Osteoblast (primary cell): ENCODE results near the gene HCN2. TPM values are rescaled to one million over a fixed set of nuclear protein-coding genes. Genes with fewer than 3 reads are reported as not detected.

Source experiments
- DNase-seq: peaks from one replicate; pipeline ENCODE4 v3.0.0; 2011; ENCODE audit warnings: low spot score, mixed read lengths; ENCODE audit not compliant: insufficient read length; ENCODE audit errors: missing footprints
- H2AFZ ChIP-seq: 2 replicates; pipeline ENCODE4 v1.6.0; 2011; ENCODE audit warnings: mild to moderate bottlenecking, low read length
- H3K27ac ChIP-seq: 2 replicates; pipeline ENCODE4 v1.5.1; 2011; ENCODE audit warnings: mild to moderate bottlenecking, low read depth, low read length, moderate library complexity
- H3K27me3 ChIP-seq: 2 replicates; pipeline ENCODE4 v1.6.0; 2012; ENCODE audit warnings: mild to moderate bottlenecking, control low read depth, inconsistent platforms, low read length, moderate library complexity; ENCODE audit not compliant: insufficient read depth
- H3K36me3 ChIP-seq: 2 replicates; pipeline ENCODE4 v1.5.1; 2011; ENCODE audit warnings: mild to moderate bottlenecking, low read length, control low read depth, moderate library complexity; ENCODE audit not compliant: insufficient read depth
- H3K4me1 ChIP-seq: 2 replicates; pipeline ENCODE4 v1.5.1; 2011; ENCODE audit warnings: mild to moderate bottlenecking, low read length, control low read depth, moderate library complexity; ENCODE audit not compliant: insufficient read depth
- H3K4me2 ChIP-seq: 2 replicates; pipeline ENCODE4 v1.6.0; 2011; ENCODE audit warnings: mild to moderate bottlenecking, low read length; ENCODE audit not compliant: insufficient read depth
- H3K4me3 ChIP-seq: fragments of 200-600 bp; sonication (generic); 3 replicates; pipeline ENCODE4 v1.5.1; 2012; ENCODE audit warnings: mild to moderate bottlenecking, low read length, inconsistent platforms; ENCODE audit not compliant: insufficient read depth
- H3K79me2 ChIP-seq: 2 replicates; pipeline ENCODE4 v1.6.0; 2012; ENCODE audit warnings: mild to moderate bottlenecking, low read length, control low read depth, inconsistent platforms; ENCODE audit not compliant: insufficient read depth
- H3K9me3 ChIP-seq: 2 replicates; pipeline ENCODE4 v1.5.1; 2011; ENCODE audit warnings: low read depth, low read length, control low read depth
- H4K20me1 ChIP-seq: 2 replicates; pipeline ENCODE4 v1.6.0; 2012; ENCODE audit warnings: mild to moderate bottlenecking, low read length, control low read depth; ENCODE audit not compliant: insufficient read depth
- total RNA-seq: library from RNA; depleted of rRNA; stranded (reverse); fragments of >200 nt; gene quantifications from 2 replicates; pipeline ENCODE4 v1.2.3, GENCODE V29; 2012
- TF ChIP-seq, protein P1 (sequence below): IDR thresholded peaks from 2 replicates; pipeline ENCODE4 v1.5.1; 2011; ENCODE audit warnings: mild to moderate bottlenecking, low read depth, low read length, moderate library complexity; ENCODE audit errors: extremely low read depth

HCN2 gene
- total RNA-seq, 1 donor, result 1.4 TPM

DNA sequence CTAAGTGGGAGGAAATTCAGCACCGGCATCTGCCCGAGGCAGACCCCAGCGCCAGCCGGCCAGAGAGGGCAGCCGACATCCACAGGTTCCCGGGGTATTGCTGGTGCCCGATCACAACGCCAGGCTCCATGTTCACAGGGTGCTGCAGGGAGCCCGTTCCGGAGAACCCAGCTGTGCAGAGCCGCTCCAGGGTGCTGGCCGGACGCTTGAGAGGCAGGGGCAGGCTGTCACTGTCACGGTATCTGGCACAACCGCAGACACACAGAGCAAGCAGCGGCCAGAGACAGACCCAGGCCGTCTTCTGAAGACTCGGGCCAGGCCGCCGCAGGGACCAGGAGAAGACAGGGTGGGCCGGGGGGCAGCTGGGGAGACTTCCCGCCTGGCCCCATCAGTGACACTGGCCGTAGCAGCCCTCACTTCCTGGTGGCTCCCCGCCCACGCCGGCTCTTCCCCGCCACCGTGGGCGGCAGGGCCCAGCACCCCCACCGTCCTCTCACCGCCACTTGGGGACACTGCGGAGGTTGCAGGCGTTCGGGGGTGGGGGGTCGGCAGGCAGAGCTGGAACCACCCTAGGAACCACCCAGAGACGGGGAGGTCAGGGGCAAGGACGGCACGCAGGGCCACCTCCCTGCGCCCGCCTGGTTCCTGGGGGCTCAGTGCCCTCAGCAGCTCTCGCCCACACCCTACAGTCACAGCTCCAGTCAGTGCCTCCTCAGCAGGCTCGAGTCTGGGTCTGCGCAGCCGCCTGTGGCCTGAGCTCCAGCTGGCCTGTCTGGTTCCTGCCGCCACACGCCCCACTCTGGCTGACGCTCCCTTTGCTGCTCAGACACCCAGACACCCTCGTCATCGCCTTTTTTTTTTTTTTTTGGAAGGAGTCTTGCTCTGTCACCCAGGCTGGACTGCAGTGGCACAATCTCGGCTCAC lies 69.5 kb downstream of the HCN2 start:
- Histone ChIP-seq H3K9me3 (no peaks in the 10 kb centered on the region), H3K4me3 (no peak overlapping the region), H4K20me1 (peaks cover 55% of the 10 kb centered on the region), H3K27ac (no peak overlapping the region), H3K36me3 (no peaks in the 10 kb centered on the region), H2AFZ (no peak overlapping the region), H3K27me3 (no peaks in the 10 kb centered on the region), H3K79me2 (peaks cover 86% of the 10 kb centered on the region), H3K4me1 (peaks cover 20% of the 10 kb centered on the region), H3K4me2 (no peak overlapping the region)
- TF ChIP-seq, protein P1, sequence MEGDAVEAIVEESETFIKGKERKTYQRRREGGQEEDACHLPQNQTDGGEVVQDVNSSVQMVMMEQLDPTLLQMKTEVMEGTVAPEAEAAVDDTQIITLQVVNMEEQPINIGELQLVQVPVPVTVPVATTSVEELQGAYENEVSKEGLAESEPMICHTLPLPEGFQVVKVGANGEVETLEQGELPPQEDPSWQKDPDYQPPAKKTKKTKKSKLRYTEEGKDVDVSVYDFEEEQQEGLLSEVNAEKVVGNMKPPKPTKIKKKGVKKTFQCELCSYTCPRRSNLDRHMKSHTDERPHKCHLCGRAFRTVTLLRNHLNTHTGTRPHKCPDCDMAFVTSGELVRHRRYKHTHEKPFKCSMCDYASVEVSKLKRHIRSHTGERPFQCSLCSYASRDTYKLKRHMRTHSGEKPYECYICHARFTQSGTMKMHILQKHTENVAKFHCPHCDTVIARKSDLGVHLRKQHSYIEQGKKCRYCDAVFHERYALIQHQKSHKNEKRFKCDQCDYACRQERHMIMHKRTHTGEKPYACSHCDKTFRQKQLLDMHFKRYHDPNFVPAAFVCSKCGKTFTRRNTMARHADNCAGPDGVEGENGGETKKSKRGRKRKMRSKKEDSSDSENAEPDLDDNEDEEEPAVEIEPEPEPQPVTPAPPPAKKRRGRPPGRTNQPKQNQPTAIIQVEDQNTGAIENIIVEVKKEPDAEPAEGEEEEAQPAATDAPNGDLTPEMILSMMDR, result no peak
- no peak for DNase-seq

DNA sequence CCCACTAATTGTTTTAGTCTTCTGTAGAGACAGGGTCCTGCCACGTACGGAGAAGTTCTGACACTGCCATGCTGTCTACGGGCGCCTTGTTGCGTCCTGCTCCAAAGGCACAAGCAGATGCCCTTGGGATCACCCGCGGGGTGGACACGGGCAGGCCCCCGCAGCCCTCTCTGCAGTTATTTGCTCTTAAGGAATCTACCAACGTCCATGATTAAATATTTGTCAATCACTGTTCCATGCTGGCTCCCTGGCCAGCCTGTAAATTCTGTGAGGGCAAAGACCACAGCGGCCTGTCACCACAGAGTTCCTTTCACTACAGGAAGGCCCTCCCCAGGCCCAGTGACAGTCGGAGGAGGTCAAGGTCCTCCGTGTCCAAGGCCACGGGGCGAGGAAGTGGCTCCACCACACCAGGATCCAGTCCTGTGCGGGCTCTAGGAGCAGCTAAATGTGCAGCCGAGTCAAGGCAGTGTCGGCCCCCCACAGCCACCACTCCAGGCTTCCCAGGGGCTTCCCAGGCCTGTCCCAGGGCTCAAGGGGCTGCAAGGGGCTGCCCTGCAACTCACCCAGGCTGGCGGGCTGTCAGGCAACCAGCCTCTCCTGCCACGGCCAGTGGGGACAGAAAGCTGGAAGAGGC lies 71.2 kb downstream of the HCN2 start:
- no peaks in the 10 kb centered on the region for H3K36me3 ChIP-seq
- peaks cover 55% of the 10 kb centered on the region for H4K20me1 ChIP-seq
- peak overlapping the region; percentile 84 for H3K4me3 ChIP-seq
- H3K4me1 ChIP-seq, result peaks cover 23% of the 10 kb centered on the region
- DNase-seq, result no peak
- H3K79me2 ChIP-seq, result peaks cover 70% of the 10 kb centered on the region
- peak overlapping the region; percentile 95 for H3K4me2 ChIP-seq
- no peaks in the 10 kb centered on the region for H3K9me3 ChIP-seq
- H3K27me3 ChIP-seq, result no peaks in the 10 kb centered on the region
- H3K27ac ChIP-seq, result peak overlapping the region; percentile 72
- TF ChIP-seq, protein P1, result no peak
- H2AFZ ChIP-seq, result no peak overlapping the region

- Histone ChIP-seq H4K20me1 (peaks cover 53% of the 10 kb centered on the region), H3K4me3 (peak overlapping the region; percentile 84), H3K36me3 (no peaks in the 10 kb centered on the region), H3K27ac (peak overlapping the region; percentile 72), H3K79me2 (peaks cover 63% of the 10 kb centered on the region), H3K4me1 (peaks cover 23% of the 10 kb centered on the region), H3K27me3 (no peaks in the 10 kb centered on the region), H2AFZ (no peak overlapping the region), H3K9me3 (no peaks in the 10 kb centered on the region), H3K4me2 (peak overlapping the region; percentile 95)
- TF ChIP-seq, protein P1, result no peak
- peak; percentile 98 for DNase-seq
These were observed 71.9 kb downstream of the HCN2 start for GRCh38 chr19:661427-662196.
